Erythroblast (primary cell): ENCODE measurements around the gene PTRHD1.

ENCODE experiments used
- GATA1 ChIP-seq: IDR thresholded peaks from 2 replicates; pipeline ENCODE4 v1.6.1; 2011; ENCODE audit warnings: low read depth, mild to moderate bottlenecking, control low read depth, low read length, moderate library complexity
- POLR2A ChIP-seq: IDR thresholded peaks from 2 replicates; pipeline ENCODE4 v1.6.1; 2011; ENCODE audit warnings: mild to moderate bottlenecking, low read length

GRCh38 chr2:24754985-24755705 lies 38.0 kb downstream of the PTRHD1 start:
- TF ChIP-seq POLR2A (no peak), GATA1 (no peak)
